Esophagus (tissue), 2 donors: ENCODE measurements around the gene CCM2. TPM values are rescaled to one million over a fixed set of nuclear protein-coding genes. Genes with fewer than 3 reads are reported as not detected.

Experiments used
- H3K27ac ChIP-seq, 2 donors: one replicate each; pipeline ENCODE4 v1.5.1; 2013; ENCODE audit warnings: low read depth in 2 of 2, mild to moderate bottlenecking in 2 of 2, inconsistent platforms in 1 of 2, low read length in 1 of 2, moderate library complexity in 1 of 2
- H3K27me3 ChIP-seq, 2 donors: one replicate each; pipeline ENCODE4 v1.6.1; 2013; ENCODE audit warnings: low read length in 2 of 2, control low read depth in 1 of 2, mild to moderate bottlenecking in 1 of 2; ENCODE audit not compliant: insufficient read depth in 2 of 2, control insufficient read depth in 1 of 2
- H3K36me3 ChIP-seq, 2 donors: one replicate each; pipeline ENCODE4 v1.6.1; 2013; ENCODE audit warnings: low read length in 1 of 2; ENCODE audit not compliant: control insufficient read depth in 2 of 2, insufficient read depth in 2 of 2
- H3K4me1 ChIP-seq, 2 donors: one replicate each; pipeline ENCODE4 v1.6.1; 2013; ENCODE audit warnings: low read length in 1 of 2; ENCODE audit not compliant: control insufficient read depth in 2 of 2, insufficient read depth in 2 of 2
- H3K4me3 ChIP-seq, 2 donors: one replicate each; pipeline ENCODE4 v1.5.1; 2013; ENCODE audit warnings: low read length in 2 of 2, mild to moderate bottlenecking in 2 of 2, low read depth in 1 of 2, moderate library complexity in 1 of 2
- H3K9me3 ChIP-seq, 2 donors: one replicate each; pipeline ENCODE4 v1.6.1; 2013; ENCODE audit warnings: mild to moderate bottlenecking in 2 of 2, low read depth in 1 of 2, low read length in 1 of 2, moderate library complexity in 1 of 2; ENCODE audit not compliant: control insufficient read depth in 2 of 2, insufficient read depth in 1 of 2
- WGBS, 2 donors: extraction: QIAGEN DNeasy Blood & Tissue Kit; methylation state at CpG; one replicate each; pipeline ENCODE4 v1.1.7; 2013; 5-methylcytosine and 5-hydroxymethylcytosine counted together
- polyA plus RNA-seq, 2 donors: library from polyadenylated mRNA; stranded (reverse); fragments of 200-250 nt; gene quantifications; one replicate each; pipeline ENCODE4 v1.2.3, GENCODE V29; 2013
- donor health status: healthy with polysubstance abuse.
- donor health status: Bipolar disorder and iron deficiency.

Gene CCM2
- polyA plus RNA-seq, 2 donors = 20.2 to 24.0 TPM

DNA sequence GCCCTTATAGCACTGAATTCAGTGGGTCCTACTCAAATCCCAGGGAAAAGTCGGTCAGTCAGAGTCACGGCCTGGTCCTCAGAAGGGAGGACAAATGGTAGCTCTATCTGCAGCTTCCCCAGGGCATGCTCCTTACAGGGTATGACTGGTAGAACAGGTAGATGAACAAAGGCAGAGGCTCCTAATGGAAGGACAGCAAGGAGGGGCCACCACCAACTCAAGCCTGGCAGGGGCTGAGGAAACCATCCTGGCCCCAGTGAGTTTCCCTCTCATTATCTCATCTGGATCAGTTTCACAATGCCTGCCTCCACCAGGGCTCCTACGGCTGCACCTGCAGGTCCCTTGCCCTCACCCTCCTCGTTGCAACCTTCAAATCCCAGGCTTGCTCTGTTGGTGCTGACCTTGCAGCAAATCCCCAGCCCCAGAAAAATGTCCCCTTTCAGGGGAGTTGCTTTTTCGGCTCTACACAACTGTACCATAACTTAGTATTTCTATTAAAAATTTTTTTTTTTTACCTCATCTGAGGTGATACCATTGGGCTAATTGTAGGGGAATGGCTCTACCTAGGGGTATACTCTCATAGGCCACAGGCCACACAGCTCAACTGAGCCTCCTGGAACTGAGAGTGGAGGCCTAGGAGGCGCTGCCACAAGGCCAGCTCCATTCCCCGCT is 18.8 kb upstream of the CCM2 start:
- 79 to 82% methylated on average over 7 of the region's 7 CpGs for WGBS, 2 donors
- Histone ChIP-seq H3K4me3 (no peak overlapping the region), H3K27me3 (no peaks in the 10 kb centered on the region), H3K36me3 (peaks cover 3 to 10% of the 10 kb centered on the region in 2 donors), H3K27ac (peak overlapping the region; percentile 44 to 62), H3K4me1 (peaks cover 0 to 19% of the 10 kb centered on the region in 2 donors), H3K9me3 (no peaks in the 10 kb centered on the region)

DNA sequence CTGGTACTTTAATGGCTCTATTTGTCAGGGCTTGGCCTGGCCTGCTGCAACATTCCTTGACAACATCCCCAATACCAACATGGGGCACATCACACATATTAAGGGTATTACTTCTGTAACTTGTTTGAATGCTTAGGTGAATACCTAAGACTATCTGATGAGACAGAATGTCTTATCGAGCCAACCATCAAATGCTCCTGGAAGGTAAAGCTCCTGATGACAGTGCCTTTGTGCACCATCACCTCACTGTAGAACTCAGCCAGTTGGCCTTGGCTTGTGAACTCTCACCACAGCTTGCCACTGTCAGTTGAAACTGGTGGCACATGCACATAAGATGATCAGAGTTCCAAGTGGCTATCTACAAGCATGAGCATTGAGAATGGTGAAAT is 17.5 kb upstream of the CCM2 start:
- peaks cover 0 to 18% of the 10 kb centered on the region in 2 donors for H3K4me1 ChIP-seq
- H3K4me3 ChIP-seq = no peak overlapping the region
- H3K36me3 ChIP-seq = peaks cover 3 to 10% of the 10 kb centered on the region in 2 donors
- no peaks in the 10 kb centered on the region for H3K9me3 ChIP-seq
- WGBS, 2 donors = 89 to 93% methylated on average over 1 of the region's 1 CpG
- no peaks in the 10 kb centered on the region for H3K27me3 ChIP-seq
- no peak overlapping the region for H3K27ac ChIP-seq

DNA sequence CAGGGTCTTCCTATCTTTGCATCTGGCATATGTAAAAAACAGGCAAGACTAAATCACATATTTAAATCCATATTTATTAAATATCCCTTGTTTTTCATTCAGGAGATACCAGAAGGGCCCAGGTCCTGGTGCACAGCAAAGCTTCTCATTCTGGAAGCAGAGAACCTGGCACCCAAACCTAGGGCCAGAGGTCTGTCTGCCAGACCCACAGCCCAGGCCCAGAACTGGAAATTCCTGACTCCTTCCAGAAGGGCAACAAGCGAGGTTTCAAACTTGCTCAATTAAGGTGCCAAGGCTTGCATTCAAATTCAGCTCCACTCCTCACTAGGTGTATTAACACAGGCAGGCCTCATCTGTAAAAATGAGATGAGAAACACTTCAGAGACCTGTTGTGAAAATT is 17.0 kb upstream of the CCM2 start:
- H3K27me3 ChIP-seq = no peaks in the 10 kb centered on the region
- H3K36me3 ChIP-seq = peaks cover 3 to 10% of the 10 kb centered on the region in 2 donors
- 60 to 73% methylated on average over 1 of the region's 1 CpG for WGBS, 2 donors
- peaks cover 0 to 15% of the 10 kb centered on the region in 2 donors for H3K4me1 ChIP-seq
- H3K4me3 ChIP-seq = no peak overlapping the region
- no peaks in the 10 kb centered on the region for H3K9me3 ChIP-seq
- H3K27ac ChIP-seq = no peak overlapping the region

DNA sequence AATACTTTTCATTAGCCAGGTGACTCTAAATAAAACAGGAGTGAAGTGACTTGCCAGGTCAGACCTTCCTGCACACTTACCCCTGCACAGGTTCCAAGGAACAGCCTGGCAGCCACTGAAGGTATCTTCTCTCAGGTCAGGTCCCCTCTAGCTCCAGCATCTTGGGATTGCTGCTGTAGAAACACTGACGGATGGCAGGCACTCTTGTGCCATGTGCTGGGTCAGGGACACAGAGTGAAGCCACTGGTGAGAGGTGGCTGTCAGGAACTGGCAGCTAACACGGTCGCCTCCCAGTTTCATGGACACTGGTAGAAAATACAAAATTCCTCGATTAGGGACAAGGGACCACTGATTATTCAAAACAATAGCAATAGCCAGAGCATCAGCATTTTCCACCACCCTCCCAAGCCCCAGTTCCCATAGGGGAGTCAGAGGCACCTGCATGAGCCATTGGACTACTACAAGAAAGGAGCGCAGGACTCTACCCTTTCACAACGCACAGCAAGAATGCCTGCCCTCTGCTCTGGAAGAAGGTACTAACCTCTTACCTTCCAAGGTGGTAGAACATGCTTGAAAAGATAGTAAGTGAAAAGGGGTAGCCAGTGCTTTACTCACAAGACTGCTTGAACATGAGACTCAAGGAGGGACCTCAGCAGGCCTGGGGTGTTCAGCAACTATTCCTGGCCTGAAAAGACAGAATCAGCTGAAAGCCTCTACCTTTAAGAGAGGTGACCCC is 16.1 kb upstream of the CCM2 start:
- Histone ChIP-seq H3K4me3 (peak overlapping the region in 1 of 2 donors; percentile 79), H3K9me3 (no peaks in the 10 kb centered on the region), H3K36me3 (peaks cover 3 to 10% of the 10 kb centered on the region in 2 donors), H3K27ac (no peak overlapping the region), H3K4me1 (peaks cover 0 to 15% of the 10 kb centered on the region in 2 donors), H3K27me3 (no peaks in the 10 kb centered on the region)
- 80 to 86% methylated on average over 6 of the region's 6 CpGs for WGBS, 2 donors

DNA sequence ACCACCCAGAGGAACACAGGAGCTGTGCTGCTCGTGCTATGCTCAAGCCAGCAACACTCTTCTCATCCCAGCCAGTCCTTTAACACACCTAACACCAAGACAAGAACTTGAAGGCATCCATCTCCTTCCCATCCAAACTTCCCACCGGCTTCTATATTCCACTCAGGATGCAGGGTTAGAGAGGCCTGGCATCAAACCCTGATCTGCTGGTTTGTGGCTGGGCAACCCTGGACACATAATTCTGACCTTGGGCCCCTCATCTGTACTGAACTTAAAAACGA is 15.6 kb upstream of the CCM2 start:
- WGBS, 2 donors = 57 to 59% methylated on average over 3 of the region's 3 CpGs
- peak overlapping the region in 1 of 2 donors; percentile 79 for H3K4me3 ChIP-seq
- H3K4me1 ChIP-seq = peaks cover 0 to 14% of the 10 kb centered on the region in 2 donors
- H3K9me3 ChIP-seq = no peaks in the 10 kb centered on the region
- peaks cover 3 to 10% of the 10 kb centered on the region in 2 donors for H3K36me3 ChIP-seq
- H3K27me3 ChIP-seq = no peaks in the 10 kb centered on the region
- no peak overlapping the region for H3K27ac ChIP-seq

DNA sequence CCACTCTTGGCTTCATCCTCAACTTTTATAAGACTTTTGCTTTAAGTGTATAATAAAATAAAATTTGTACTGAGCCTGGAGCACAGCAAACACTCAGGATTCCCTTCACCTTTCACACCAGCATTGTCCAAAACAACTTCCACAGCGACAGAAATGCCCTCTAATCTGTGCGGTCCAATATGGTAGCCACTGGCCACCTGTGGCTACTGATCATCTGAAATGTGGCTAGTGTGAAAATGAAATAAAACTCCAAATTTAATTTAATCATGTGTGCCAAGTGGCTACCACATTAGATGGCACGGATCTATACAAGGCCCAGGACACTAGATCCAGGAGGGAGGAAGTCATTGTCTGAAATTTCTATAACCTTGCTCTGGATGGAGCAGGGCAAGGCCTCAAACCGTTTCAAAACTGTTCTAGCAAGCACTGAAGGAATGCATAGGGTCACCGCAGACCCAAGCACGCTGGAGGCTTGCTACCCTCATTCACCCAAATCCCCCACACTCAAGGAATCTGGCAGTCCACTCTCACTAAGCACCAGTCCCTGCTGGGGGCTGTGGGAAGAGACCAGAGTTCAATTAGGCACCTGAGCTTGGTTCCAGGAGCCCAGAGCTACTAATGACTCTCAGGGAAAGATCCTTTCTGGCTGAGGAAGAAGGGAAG is 14.8 kb upstream of the CCM2 start:
- peak overlapping the region in 1 of 2 donors; percentile 69 for H3K27ac ChIP-seq
- peak overlapping the region; percentile 12 to 79 for H3K4me3 ChIP-seq
- H3K27me3 ChIP-seq = no peaks in the 10 kb centered on the region
- H3K36me3 ChIP-seq = peaks cover 3 to 10% of the 10 kb centered on the region in 2 donors
- no peaks in the 10 kb centered on the region for H3K9me3 ChIP-seq
- peaks cover 0 to 10% of the 10 kb centered on the region in 2 donors for H3K4me1 ChIP-seq
- WGBS, 2 donors = 57 to 62% methylated on average over 6 of the region's 6 CpGs

DNA sequence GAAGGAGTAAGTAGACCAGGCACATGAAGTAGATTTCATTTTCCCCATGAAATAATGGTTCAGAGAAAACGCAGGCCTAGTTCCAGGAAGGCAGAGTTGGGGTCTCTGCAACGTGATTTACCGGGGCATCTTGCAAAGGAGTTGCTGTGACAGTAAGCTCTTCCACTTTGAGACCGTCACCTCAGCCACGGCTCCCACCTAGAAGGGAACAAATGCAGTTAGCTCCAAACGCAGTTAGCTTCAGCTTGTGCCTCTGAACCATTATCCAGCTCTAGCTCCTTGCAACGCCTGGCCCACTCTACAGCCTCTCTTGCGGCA is 14.1 kb upstream of the CCM2 start:
- peak overlapping the region; percentile 90 to 94 for H3K27ac ChIP-seq
- WGBS, 2 donors = 5 to 6% methylated on average over 8 of the region's 8 CpGs
- peak overlapping the region; percentile 76 to 79 for H3K4me3 ChIP-seq
- peaks cover 0 to 8% of the 10 kb centered on the region in 2 donors for H3K4me1 ChIP-seq
- H3K27me3 ChIP-seq = no peaks in the 10 kb centered on the region
- peaks cover 3 to 10% of the 10 kb centered on the region in 2 donors for H3K36me3 ChIP-seq
- H3K9me3 ChIP-seq = no peaks in the 10 kb centered on the region

DNA sequence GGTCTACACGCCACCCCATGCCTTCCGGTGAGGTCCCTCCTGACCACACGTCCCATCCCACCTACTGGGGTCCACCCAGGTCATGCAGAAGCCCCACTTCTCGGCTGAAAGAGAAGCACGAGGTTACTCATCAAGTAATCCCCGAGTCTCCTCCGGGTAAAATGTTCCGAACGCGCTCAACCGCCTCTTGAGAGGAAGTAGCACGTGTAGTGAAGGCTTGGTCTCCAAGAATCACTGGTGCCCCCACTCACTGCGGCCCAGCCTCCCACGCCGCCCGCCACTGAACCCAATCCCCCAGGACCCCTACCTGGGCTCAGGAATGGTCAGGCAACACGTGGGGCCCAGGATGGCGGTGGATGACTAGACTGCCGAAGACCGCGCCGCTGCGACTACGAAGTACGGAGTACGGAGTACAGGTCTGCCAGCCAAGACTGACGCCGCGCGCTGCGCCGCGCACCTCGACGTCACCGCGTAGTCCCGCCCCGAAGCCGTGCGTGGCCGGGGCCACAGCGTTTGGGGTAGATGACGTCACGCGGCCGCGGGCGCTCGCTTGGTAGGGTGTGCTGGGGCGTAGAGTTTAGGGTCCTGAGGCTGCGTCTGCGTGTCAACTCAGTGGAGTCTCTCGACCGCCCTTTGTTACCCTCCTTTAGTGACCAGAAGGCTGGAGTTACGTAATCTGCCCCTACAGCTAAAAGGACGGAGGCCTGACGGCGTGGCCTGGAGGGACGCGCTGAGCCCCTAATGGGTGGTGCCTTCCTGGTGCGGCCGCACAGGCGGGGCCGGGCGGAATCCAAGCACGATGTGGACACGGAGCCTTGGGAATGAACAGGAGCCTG is 13.6 kb upstream of the CCM2 start:
- H3K9me3 ChIP-seq = no peaks in the 10 kb centered on the region
- 1% methylated on average over 68 of the region's 68 CpGs for WGBS, 2 donors
- peak overlapping the region; percentile 90 to 94 for H3K27ac ChIP-seq

DNA sequence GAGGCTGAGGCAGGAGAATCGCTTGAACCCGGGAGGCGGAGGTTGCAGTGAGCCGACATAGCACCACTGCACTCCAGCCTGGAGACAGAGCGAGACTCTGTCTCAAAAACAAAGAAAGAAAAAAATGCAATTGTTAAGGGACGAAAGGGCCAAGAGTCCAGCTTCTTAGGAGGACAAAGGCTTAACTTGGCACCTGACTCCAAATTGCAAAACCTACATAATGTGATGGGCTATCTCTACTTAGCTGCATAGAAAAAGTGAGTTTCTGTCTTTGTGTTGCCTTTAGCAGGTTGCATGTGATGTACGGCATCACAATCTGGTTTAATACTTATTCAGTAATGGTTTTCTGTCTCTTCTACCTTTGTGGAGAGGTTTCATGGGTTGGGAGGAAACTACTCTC is 12.5 kb upstream of the CCM2 start:
- peaks cover 3 to 8% of the 10 kb centered on the region in 2 donors for H3K36me3 ChIP-seq
- 95% methylated on average over 7 of the region's 7 CpGs for WGBS, 2 donors
- no peak overlapping the region for H3K27ac ChIP-seq
- no peaks in the 10 kb centered on the region for H3K9me3 ChIP-seq
- no peak overlapping the region for H3K4me3 ChIP-seq
- H3K27me3 ChIP-seq = no peaks in the 10 kb centered on the region
- H3K4me1 ChIP-seq = peaks cover 0 to 4% of the 10 kb centered on the region in 2 donors

More for the DNA sequence above, 13.6 kb upstream of the CCM2 start:
- H3K4me1 ChIP-seq = peaks cover 0 to 4% of the 10 kb centered on the region in 2 donors
- H3K36me3 ChIP-seq = peaks cover 3 to 10% of the 10 kb centered on the region in 2 donors
- H3K27me3 ChIP-seq = no peaks in the 10 kb centered on the region
- peak overlapping the region; percentile 76 to 79 for H3K4me3 ChIP-seq
